Measurements from ENCODE around the gene THTPA. TPM values are rescaled to one million over a fixed set of nuclear protein-coding genes. Genes with fewer than 3 reads are reported as not detected.
A peak's percentile ranks its signal among the peaks of the same experiment; 100 is the strongest.
"Not testable (repeated sequence)": the region's sequence is repeated elsewhere in the genome, so short reads cannot be mapped to it uniquely, and the experiment has no call there.

THTPA gene
- total RNA-seq, 2 donors from 2014 or later = 7.3 to 8.7 TPM

GRCh38 chr14:23525611-23526010, 30.5 kb upstream of the THTPA start:
- H3K4me3 Mint-ChIP-seq = no peak overlapping the region
- ATAC-seq (replicated peaks) = no peak
- H3K27ac Mint-ChIP-seq = no peak overlapping the region

GRCh38 chr14:23528555-23528954, 27.5 kb upstream of the THTPA start:
- Mint-ChIP-seq H3K4me3 (no peak overlapping the region), H3K27me3 (no peaks in the 10 kb centered on the region), H3K27ac (peak overlapping the region; percentile 12), H3K36me3 (ENCODE audit: low read depth) (no peaks in the 10 kb centered on the region), H3K9me3 (no peaks in the 10 kb centered on the region), H3K4me1 (no peaks in the 10 kb centered on the region)
- no peak for ATAC-seq (replicated peaks)

More at GRCh38 chr14:23525611-23526010, 30.5 kb upstream of the THTPA start:
- Mint-ChIP-seq H3K9me3 (no peaks in the 10 kb centered on the region), H3K27me3 (no peaks in the 10 kb centered on the region), H3K4me1 (no peaks in the 10 kb centered on the region), H3K36me3 (ENCODE audit: low read depth) (no peaks in the 10 kb centered on the region)

GRCh38 chr14:23529016-23529415, 27.1 kb upstream of the THTPA start:
- no peaks in the 10 kb centered on the region for H3K4me1 Mint-ChIP-seq
- H3K36me3 Mint-ChIP-seq (ENCODE audit: low read depth) = no peaks in the 10 kb centered on the region
- H3K27me3 Mint-ChIP-seq = no peaks in the 10 kb centered on the region
- H3K27ac Mint-ChIP-seq = peak overlapping the region; percentile 12
- no peak overlapping the region for H3K4me3 Mint-ChIP-seq
- no peaks in the 10 kb centered on the region for H3K9me3 Mint-ChIP-seq
- no peak for ATAC-seq (replicated peaks)

- H3K4me1 Mint-ChIP-seq = no peaks in the 10 kb centered on the region
- H3K27ac Mint-ChIP-seq = peak overlapping the region; percentile 3
- no peak for ATAC-seq (replicated peaks)
- no peaks in the 10 kb centered on the region for H3K36me3 Mint-ChIP-seq (ENCODE audit: low read depth)
- H3K27me3 Mint-ChIP-seq = no peaks in the 10 kb centered on the region
- H3K9me3 Mint-ChIP-seq = no peaks in the 10 kb centered on the region
- no peak overlapping the region for H3K4me3 Mint-ChIP-seq
Observed at GRCh38 chr14:23530375-23531055, 25.6 kb upstream of the THTPA start.

- no peak overlapping the region for H3K4me3 Mint-ChIP-seq
- H3K27ac Mint-ChIP-seq = no peak overlapping the region
Observed at GRCh38 chr14:23531391-23531790, 24.7 kb upstream of the THTPA start.

GRCh38 chr14:23532658-23533057, 23.4 kb upstream of the THTPA start:
- Mint-ChIP-seq H3K4me1 (peaks cover 5% of the 10 kb centered on the region), H3K9me3 (no peaks in the 10 kb centered on the region), H3K27ac (no peak overlapping the region), H3K27me3 (no peaks in the 10 kb centered on the region), H3K4me3 (no peak overlapping the region), H3K36me3 (ENCODE audit: low read depth) (no peaks in the 10 kb centered on the region)
- ATAC-seq (replicated peaks) = no peak

More at GRCh38 chr14:23531391-23531790, 24.7 kb upstream of the THTPA start:
- Mint-ChIP-seq H3K4me1 (peaks cover 5% of the 10 kb centered on the region), H3K27me3 (no peaks in the 10 kb centered on the region), H3K9me3 (no peaks in the 10 kb centered on the region), H3K36me3 (ENCODE audit: low read depth) (no peaks in the 10 kb centered on the region)
- ATAC-seq (replicated peaks) = no peak

GRCh38 chr14:23533652-23534435, 22.2 kb upstream of the THTPA start:
- peaks cover 5% of the 10 kb centered on the region for H3K4me1 Mint-ChIP-seq
- H3K4me3 Mint-ChIP-seq = no peak overlapping the region
- ATAC-seq (replicated peaks) = no peak
- H3K36me3 Mint-ChIP-seq (ENCODE audit: low read depth) = no peaks in the 10 kb centered on the region
- no peaks in the 10 kb centered on the region for H3K9me3 Mint-ChIP-seq
- no peak overlapping the region for H3K27ac Mint-ChIP-seq
- no peaks in the 10 kb centered on the region for H3K27me3 Mint-ChIP-seq

- Mint-ChIP-seq H3K4me1 (peaks cover 5% of the 10 kb centered on the region), H3K4me3 (no peak overlapping the region), H3K9me3 (no peaks in the 10 kb centered on the region), H3K27me3 (no peaks in the 10 kb centered on the region), H3K27ac (no peak overlapping the region), H3K36me3 (ENCODE audit: low read depth) (no peaks in the 10 kb centered on the region)
- ATAC-seq (replicated peaks) = no peak
Observed at GRCh38 chr14:23535943-23536342, 20.1 kb upstream of the THTPA start.

- ATAC-seq (replicated peaks) = no peak
- Mint-ChIP-seq H3K27ac (no peak overlapping the region), H3K4me1 (peaks cover 5% of the 10 kb centered on the region), H3K36me3 (ENCODE audit: low read depth) (no peaks in the 10 kb centered on the region), H3K4me3 (no peak overlapping the region), H3K27me3 (no peaks in the 10 kb centered on the region), H3K9me3 (no peaks in the 10 kb centered on the region)
Observed at GRCh38 chr14:23536494-23536893, 19.6 kb upstream of the THTPA start.

GRCh38 chr14:23536906-23537305, 19.2 kb upstream of the THTPA start:
- H3K4me1 Mint-ChIP-seq; H3K27me3 Mint-ChIP-seq; H3K4me3 Mint-ChIP-seq; H3K9me3 Mint-ChIP-seq; ATAC-seq (replicated peaks); H3K36me3 Mint-ChIP-seq (ENCODE audit: low read depth); H3K27ac Mint-ChIP-seq: not testable (repeated sequence)

GRCh38 chr14:23537351-23538049, 18.6 kb upstream of the THTPA start:
- Mint-ChIP-seq H3K36me3 (ENCODE audit: low read depth) (no peaks in the 10 kb centered on the region), H3K27ac (peak overlapping the region; percentile 40), H3K27me3 (no peaks in the 10 kb centered on the region), H3K4me3 (no peak overlapping the region), H3K4me1 (peaks cover 5% of the 10 kb centered on the region), H3K9me3 (no peaks in the 10 kb centered on the region)
- no peak for ATAC-seq (replicated peaks)

GRCh38 chr14:23538050-23538718, 17.9 kb upstream of the THTPA start:
- no peak for ATAC-seq (replicated peaks)
- Mint-ChIP-seq H3K27ac (peak overlapping the region; percentile 40), H3K4me3 (no peak overlapping the region), H3K4me1 (peaks cover 5% of the 10 kb centered on the region), H3K9me3 (no peaks in the 10 kb centered on the region), H3K36me3 (ENCODE audit: low read depth) (no peaks in the 10 kb centered on the region), H3K27me3 (no peaks in the 10 kb centered on the region)

GRCh38 chr14:23538785-23539184, 17.3 kb upstream of the THTPA start:
- ATAC-seq (replicated peaks) = no peak
- no peaks in the 10 kb centered on the region for H3K27me3 Mint-ChIP-seq

More at GRCh38 chr14:23538785-23539184, 17.3 kb upstream of the THTPA start:
- Mint-ChIP-seq H3K36me3 (ENCODE audit: low read depth) (no peaks in the 10 kb centered on the region), H3K4me1 (peaks cover 5% of the 10 kb centered on the region), H3K27ac (peak overlapping the region; percentile 40), H3K9me3 (no peaks in the 10 kb centered on the region), H3K4me3 (no peak overlapping the region)
